Astrocyte of the cerebellum (primary cell): ENCODE measurements around the gene CD40LG.

Experiments used
- DNase-seq: peaks from one replicate; pipeline ENCODE4 v3.0.0-alpha.2; 2011; ENCODE audit warnings: low read depth
- H3K4me3 ChIP-seq: 2 replicates; pipeline ENCODE4 v1.5.1; 2011; ENCODE audit warnings: mild to moderate bottlenecking, low read depth, low read length, moderate library complexity
- CTCF ChIP-seq: IDR thresholded peaks from 2 replicates; pipeline ENCODE4 v1.5.1; 2012; ENCODE audit warnings: low read length, low read depth, moderate library complexity, mild to moderate bottlenecking; ENCODE audit errors: missing control alignments
- in situ Hi-C: cut with HindIII; loops from 2 replicates; pipeline ENCODE4 v1.10.0; 2017; ENCODE audit warnings: low sequenced_read_pairs

CD40LG gene

GRCh38 chrX:136639506-136640176 lies 8.3 kb upstream of the CD40LG start:
- TF ChIP-seq CTCF, result no peak
- in situ Hi-C loops, result no loop called here
- no peak for DNase-seq
- no peak overlapping the region for H3K4me3 ChIP-seq

- in situ Hi-C loops, result no loop called here
Observed at GRCh38 chrX:136643243-136643642, 4.7 kb upstream of the CD40LG start.

GRCh38 chrX:136646602-136647239 lies 1.2 kb upstream of the CD40LG start:
- no peak overlapping the region for H3K4me3 ChIP-seq
- no peak for TF ChIP-seq CTCF
- in situ Hi-C loops, result no loop called here
- no peak for DNase-seq

More at GRCh38 chrX:136643243-136643642, 4.7 kb upstream of the CD40LG start:
- no peak overlapping the region for H3K4me3 ChIP-seq
- TF ChIP-seq CTCF, result no peak
- DNase-seq, result no peak

GRCh38 chrX:136650811-136651210 lies 2.9 kb downstream of the CD40LG start:
- TF ChIP-seq CTCF, result no peak
- H3K4me3 ChIP-seq, result no peak overlapping the region
- in situ Hi-C loops, result no loop called here
- DNase-seq, result no peak

GRCh38 chrX:136652822-136653723 lies 5.1 kb downstream of the CD40LG start:
- DNase-seq, result no peak
- H3K4me3 ChIP-seq, result no peak overlapping the region
- in situ Hi-C loops, result no loop called here
- no peak for TF ChIP-seq CTCF

DNA sequence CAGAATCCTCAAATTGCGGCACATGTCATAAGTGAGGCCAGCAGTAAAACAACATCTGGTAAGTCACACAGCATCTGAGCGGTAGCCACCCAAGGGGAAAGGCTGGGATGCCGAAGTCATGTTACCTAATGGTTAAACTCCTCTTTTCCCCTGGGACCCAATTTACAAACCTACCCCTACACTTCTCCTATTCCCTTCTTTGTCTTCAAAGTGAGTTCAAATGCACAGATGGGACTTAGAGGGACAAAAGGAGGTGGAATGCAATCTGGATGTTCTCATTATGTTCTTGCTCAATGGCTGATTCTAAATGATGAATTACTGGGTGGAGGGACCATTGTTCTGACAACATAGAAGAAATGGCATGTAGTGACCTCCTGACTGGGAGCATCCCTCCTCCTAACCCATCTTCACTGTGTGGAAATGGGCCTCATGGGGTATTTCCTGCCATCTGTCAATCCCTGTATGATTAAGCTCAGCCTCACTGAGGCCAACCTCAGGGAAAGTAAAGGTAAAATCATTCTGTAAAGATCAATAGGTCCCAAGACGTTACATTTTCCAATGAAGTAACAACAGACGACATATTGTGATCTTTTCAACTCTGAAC lies 8.5 kb downstream of the CD40LG start:
- H3K4me3 ChIP-seq, result no peak overlapping the region

More for the DNA sequence above, 8.5 kb downstream of the CD40LG start:
- no peak for TF ChIP-seq CTCF
- in situ Hi-C loops, result no loop called here
- no peak for DNase-seq
